ENCODE measurements around the gene SH3GL3. TPM values are rescaled to one million over a fixed set of nuclear protein-coding genes. Genes with fewer than 3 reads are reported as not detected.
A peak's percentile ranks its signal among the peaks of the same experiment; 100 is the strongest.

The SH3GL3 gene
- total and polyA plus RNA-seq, 2 of the 13 experiments (the other 11 are each of a cell fraction or from before 2014, with no cell fraction given): not detected

- 13% methylated on average over 4 of the region's 4 CpGs for WGBS (ENCODE audit: low lambda C conversion rate)
- Histone ChIP-seq H3K9me3 (ENCODE audit: low read length) (no peaks in the 10 kb centered on the region), H3K4me1 (ENCODE audit: insufficient read depth, low read length) (no peaks in the 10 kb centered on the region), H3K36me3 (replicated peaks in 1 of 2; ENCODE audit: control insufficient read depth in 1 of 2, insufficient read depth in 2 of 2, low read length in 2 of 2) (no peaks in the 10 kb centered on the region), H3K79me2 (ENCODE audit: insufficient read depth, low read length) (no peaks in the 10 kb centered on the region), H3K4me2 (ENCODE audit: low read depth, low read length) (no peak overlapping the region), H3K4me3 (replicated peaks in 1 of 3; ENCODE audit: insufficient read depth in 1 of 3, low read depth in 2 of 3, low read length in 3 of 3) (no peak overlapping the region), H2AFZ (ENCODE audit: low read length) (no peak overlapping the region), H3K9ac (ENCODE audit: insufficient read depth, low read depth, low read length) (no peak overlapping the region), H4K20me1 (ENCODE audit: insufficient read depth, low read length) (no peaks in the 10 kb centered on the region), H3K27me3 (ENCODE audit: control insufficient read depth in 1 of 2, insufficient read depth in 2 of 2, low read length in 2 of 2) (no peaks in the 10 kb centered on the region; a peak in 1 of 5 replicates), H3K27ac (ENCODE audit: extremely low read length, insufficient read depth, low read length) (no peak overlapping the region)
- no TSS peak for BruUV-seq (replicated peaks)
- ATAC-seq: no peak
- intact Hi-C loops (cut with micrococcal nuclease; ENCODE audit: unreplicated experiment): no loop called here
- TF ChIP-seq KDM4B (CRISPR knock-in tag; IDR thresholded peaks at IDR 0.05) (no peak), ZNF792 (CRISPR knock-in tag; IDR thresholded peaks at IDR 0.05) (no peak), EEA1 (CRISPR knock-in tag; IDR thresholded peaks at IDR 0.05; ENCODE audit: borderline replicate concordance) (no peak), MAFG (CRISPR knock-in tag; IDR thresholded peaks at IDR 0.05) (0 out of 2 replicates have a peak, but pooled peaks have one; percentile 25), NR3C1 (CRISPR knock-in tag; IDR thresholded peaks at IDR 0.05) (no peak), ZNF576 (CRISPR knock-in tag; IDR thresholded peaks at IDR 0.05) (no peak), ELF4 (CRISPR knock-in tag; IDR thresholded peaks at IDR 0.05; ENCODE audit: borderline replicate concordance) (no peak), PRMT3 (CRISPR knock-in tag; IDR thresholded peaks at IDR 0.05; ENCODE audit: borderline replicate concordance, low read depth) (no peak), CSRNP2 (CRISPR knock-in tag; conservative IDR thresholded peaks at IDR 0.05; ENCODE audit: low read depth) (no peak), KDM5A (IDR thresholded peaks at IDR 0.05; ENCODE audit: borderline replicate concordance, low read length) (no peak), NCOR1 (IDR thresholded peaks at IDR 0.05; ENCODE audit: borderline replicate concordance, low read length) (no peak), NFKBIZ (CRISPR knock-in tag; IDR thresholded peaks at IDR 0.05) (no peak), ZNF768 (CRISPR knock-in tag; IDR thresholded peaks at IDR 0.05) (no peak), KLF6 (CRISPR knock-in tag; IDR thresholded peaks at IDR 0.05) (no peak), MAFK (conservative IDR thresholded peaks at IDR 0.05 in 1 of 2, IDR thresholded peaks at IDR 0.05 in 1 of 2; ENCODE audit: low read length in 2 of 2) (peak; percentile 98 to 100), MAFF (IDR thresholded peaks at IDR 0.05; ENCODE audit: low read depth, low read length) (peak; percentile 99), ETS1 (CRISPR knock-in tag; IDR thresholded peaks at IDR 0.05) (no peak)
- no peak for DNase-seq (ENCODE audit: low spot score)
- in situ Hi-C loops (cut with HindIII; ENCODE audit: extremely low pct_ligation_motif_present, low pct_unique_long_range_greater_than_20kb): no loop called here
- POLR2A ChIA-PET: no interaction called here
- no peak for FAIRE-seq
- CTCF ChIA-PET (ENCODE audit: low intra/inter-chr PET ratio, low total read pairs): no interaction called here
Measured at GRCh38 chr15:83503595-83504364, 56.6 kb downstream of the SH3GL3 start.

Data from HepG2 (cell line).